Measurements from ENCODE around the gene RPTOR.

- TF ChIP-seq CTCF (IDR thresholded peaks at IDR 0.05) (no peak), POLR2A (IDR thresholded peaks at IDR 0.05) (no peak)
Measured at GRCh38 chr17:80729761-80730160, 185.1 kb downstream of the RPTOR start.
